GM18861 (cell line): ENCODE measurements around the gene IRF1.
"Not testable (repeated sequence)": the region's sequence is repeated elsewhere in the genome, so short reads cannot be mapped to it uniquely, and the experiment has no call there.

ENCODE experiments used
- ATAC-seq: cut with Tn5 transposase; IDR thresholded peaks from one replicate; pipeline ENCODE4 v1.9.1; 2021; ENCODE audit not compliant: unreplicated experiment

Gene IRF1, protein sequence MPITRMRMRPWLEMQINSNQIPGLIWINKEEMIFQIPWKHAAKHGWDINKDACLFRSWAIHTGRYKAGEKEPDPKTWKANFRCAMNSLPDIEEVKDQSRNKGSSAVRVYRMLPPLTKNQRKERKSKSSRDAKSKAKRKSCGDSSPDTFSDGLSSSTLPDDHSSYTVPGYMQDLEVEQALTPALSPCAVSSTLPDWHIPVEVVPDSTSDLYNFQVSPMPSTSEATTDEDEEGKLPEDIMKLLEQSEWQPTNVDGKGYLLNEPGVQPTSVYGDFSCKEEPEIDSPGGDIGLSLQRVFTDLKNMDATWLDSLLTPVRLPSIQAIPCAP

DNA sequence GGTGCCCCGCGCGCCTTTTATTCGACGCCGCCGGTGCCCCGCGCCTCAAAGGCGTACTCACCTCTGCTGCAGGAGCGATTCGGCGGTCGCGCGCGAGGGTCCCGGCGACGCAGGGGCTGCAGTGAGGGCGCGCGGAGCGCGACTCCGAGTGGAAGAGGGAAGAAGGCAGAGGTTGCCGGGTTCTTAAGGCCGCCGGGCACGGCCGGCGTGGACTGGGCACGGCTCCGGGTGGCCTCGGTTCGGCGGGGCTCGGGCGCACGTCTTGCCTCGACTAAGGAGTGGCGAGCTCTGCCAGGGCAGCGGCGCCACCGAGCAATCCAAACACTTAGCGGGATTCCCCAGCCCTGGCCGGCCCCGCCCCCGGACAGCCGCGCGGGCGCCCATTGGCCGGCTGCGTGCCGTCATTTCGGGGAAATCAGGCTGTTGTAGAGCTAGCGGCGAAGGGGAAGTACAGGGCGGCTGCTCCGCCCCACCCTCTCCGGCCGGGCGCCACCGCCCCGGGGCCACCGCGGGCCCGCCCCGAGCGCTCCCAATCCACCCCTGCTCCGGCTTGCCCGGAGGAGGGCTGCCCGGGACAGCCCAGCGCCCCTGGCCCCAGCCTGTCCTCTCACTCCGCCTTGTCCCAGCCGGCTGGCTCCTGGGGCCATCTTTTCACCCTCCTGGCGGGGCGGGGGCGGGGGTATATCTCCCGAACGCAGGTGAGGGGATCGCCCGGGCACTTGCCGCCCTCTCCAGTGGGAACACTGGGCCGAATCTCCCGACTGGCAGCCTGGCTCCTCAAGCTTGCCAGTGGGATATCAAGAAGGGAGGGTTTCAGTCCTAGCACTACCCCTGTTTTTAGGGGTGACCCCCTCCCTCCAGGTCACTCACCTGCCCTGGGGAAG is at the start of gene IRF1:
Gene IRF1 (minus strand): TSS at position 290 of the 884 bp plus-strand sequence. CDS start 1,295 bp downstream, outside the sequence.
- peak; percentile 79 for ATAC-seq

GRCh38 chr5:132540149-132540548 is 49.6 kb upstream of the IRF1 start:
- ATAC-seq, result no peak

- ATAC-seq, result no peak
Observed at GRCh38 chr5:132539716-132540115, 49.1 kb upstream of the IRF1 start.

GRCh38 chr5:132530946-132531345 is 40.4 kb upstream of the IRF1 start:
- no peak for ATAC-seq

DNA sequence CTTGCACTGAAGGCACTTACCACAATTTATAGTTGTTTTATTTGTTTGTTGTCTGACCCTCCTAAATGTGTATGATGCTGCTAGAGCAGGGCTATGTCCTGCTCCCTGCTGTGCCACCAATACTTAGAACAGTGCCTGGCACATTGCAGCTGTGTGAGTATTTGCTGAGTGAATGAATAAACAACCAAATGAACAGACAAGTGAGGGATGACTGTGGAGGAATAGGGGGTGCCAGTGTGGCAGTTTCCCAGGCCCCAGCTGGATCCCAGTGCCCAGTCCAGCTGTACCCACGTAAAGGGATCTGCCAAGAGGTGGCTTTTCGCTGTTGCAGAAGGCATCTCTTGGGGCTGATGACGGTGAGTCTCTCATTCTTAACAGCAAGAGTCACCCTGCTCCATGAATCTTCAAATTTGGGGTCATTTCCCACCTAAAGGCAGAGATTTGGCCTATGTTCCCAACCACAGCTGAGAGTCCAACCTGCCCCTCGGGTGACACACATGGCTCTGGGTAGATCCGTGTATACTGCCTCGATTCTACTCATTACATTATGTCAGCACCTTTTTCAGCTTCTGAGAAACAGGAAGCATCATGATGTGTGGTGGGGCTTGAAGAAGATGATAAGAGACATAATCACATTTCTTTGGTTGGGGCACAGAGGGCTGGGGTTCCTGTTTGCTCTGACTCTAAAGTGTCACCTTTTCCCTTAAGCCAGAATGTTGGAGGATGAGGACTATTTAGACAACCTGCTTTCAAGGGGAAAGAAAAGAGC is 38.5 kb upstream of the IRF1 start:
- no peak for ATAC-seq

GRCh38 chr5:132528021-132528420 is 37.4 kb upstream of the IRF1 start:
- ATAC-seq, result no peak

- no peak for ATAC-seq
Observed at GRCh38 chr5:132526974-132527564, 36.5 kb upstream of the IRF1 start.

- ATAC-seq, result no peak
Observed at GRCh38 chr5:132526290-132526973, 35.9 kb upstream of the IRF1 start.

- peak; percentile 72 for ATAC-seq
Observed at GRCh38 chr5:132525299-132525724, 34.7 kb upstream of the IRF1 start.

DNA sequence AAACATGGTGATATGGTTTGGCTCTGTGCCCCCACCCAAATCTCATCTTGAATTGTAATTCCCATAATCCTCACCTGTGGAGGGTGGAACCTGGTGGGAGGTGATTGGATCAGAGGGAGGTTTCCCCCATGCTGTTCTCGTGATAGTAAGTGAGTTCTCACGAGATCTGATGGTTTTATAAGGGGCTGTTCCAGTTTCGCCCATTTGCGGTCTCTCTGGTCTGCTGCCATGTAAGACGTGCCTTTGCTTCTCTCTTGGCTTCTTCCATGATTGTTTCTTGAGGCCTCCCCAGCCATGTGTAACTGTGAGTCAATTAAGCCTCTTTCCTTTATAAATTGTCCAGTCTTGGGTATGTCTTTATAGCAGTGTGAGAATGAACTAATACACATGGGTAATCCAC is 34.3 kb upstream of the IRF1 start:
- ATAC-seq, result not testable (repeated sequence)

- not testable (repeated sequence) for ATAC-seq
Observed at GRCh38 chr5:132522067-132522466, 31.5 kb upstream of the IRF1 start.

GRCh38 chr5:132513618-132514336 is 23.2 kb upstream of the IRF1 start:
- not testable (repeated sequence) for ATAC-seq

GRCh38 chr5:132510076-132510475 is 19.5 kb upstream of the IRF1 start:
- no peak for ATAC-seq

DNA sequence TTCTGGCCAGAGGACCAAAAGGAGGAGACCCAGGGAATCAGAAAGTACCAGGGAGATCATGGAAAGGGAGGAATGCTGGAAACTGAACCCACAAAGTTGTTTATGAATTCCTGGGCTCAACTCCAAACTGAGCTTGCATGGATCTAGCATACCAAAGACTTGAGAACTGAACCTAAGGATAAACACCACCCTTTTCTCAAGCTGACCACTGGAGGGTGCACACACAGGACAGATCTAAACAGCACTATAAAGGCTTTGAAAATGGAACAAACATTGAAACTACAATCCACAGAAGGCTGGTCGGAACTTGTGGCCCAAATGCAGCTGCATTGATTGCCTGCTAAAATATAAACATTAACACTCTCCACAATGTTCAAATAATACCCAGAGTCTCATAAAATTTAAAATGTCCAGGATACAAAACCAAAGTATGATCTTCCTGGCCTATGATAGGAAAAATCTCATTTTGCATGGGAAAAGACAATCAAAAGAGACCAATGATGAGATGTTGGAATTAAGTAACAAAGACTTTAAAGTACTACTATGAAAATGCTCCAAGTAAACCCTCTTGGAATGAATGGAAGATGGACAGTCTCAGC is 15.6 kb upstream of the IRF1 start:
- ATAC-seq, result peak; percentile 60

DNA sequence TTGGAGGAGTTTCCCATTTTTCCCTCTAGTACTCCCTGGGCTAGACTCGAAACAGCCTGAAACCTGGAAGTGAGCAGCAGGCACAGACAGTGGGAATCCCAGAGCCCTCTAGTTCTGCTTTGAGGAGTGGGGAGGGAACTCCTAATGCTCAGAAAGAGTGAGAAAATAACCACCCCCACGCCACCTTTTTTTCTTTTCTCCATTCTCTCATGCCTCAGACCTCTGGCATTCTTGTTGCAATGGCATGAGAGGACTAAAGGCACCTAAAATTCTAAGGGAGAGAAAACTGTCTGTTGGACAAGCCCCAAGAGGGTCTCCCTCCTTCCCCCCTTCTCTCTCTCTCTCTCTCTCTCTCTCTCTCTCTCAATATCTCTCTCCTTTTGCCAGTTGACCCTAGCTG is 15.1 kb upstream of the IRF1 start:
- ATAC-seq, result no peak

DNA sequence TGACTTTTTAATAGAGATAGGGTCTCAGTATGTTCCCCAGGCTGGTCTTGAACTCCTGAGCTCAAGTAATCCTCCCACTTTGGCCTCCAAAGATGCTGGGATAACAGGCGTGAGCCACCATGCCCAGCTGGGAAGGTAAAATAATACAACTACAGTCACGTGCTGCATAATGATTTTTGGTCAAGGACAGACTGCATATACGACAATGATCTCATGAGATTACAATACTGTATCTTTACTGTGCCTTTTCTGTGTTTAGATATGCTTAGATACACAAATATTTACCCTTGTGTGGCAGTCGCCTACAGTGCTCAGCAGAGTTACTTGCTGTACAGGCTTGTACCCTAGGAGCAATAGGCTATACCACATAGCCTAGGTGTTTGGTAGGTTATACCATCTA is 14.2 kb upstream of the IRF1 start:
- ATAC-seq, result no peak

- no peak for ATAC-seq
Observed at GRCh38 chr5:132503244-132503643, 12.7 kb upstream of the IRF1 start.

DNA sequence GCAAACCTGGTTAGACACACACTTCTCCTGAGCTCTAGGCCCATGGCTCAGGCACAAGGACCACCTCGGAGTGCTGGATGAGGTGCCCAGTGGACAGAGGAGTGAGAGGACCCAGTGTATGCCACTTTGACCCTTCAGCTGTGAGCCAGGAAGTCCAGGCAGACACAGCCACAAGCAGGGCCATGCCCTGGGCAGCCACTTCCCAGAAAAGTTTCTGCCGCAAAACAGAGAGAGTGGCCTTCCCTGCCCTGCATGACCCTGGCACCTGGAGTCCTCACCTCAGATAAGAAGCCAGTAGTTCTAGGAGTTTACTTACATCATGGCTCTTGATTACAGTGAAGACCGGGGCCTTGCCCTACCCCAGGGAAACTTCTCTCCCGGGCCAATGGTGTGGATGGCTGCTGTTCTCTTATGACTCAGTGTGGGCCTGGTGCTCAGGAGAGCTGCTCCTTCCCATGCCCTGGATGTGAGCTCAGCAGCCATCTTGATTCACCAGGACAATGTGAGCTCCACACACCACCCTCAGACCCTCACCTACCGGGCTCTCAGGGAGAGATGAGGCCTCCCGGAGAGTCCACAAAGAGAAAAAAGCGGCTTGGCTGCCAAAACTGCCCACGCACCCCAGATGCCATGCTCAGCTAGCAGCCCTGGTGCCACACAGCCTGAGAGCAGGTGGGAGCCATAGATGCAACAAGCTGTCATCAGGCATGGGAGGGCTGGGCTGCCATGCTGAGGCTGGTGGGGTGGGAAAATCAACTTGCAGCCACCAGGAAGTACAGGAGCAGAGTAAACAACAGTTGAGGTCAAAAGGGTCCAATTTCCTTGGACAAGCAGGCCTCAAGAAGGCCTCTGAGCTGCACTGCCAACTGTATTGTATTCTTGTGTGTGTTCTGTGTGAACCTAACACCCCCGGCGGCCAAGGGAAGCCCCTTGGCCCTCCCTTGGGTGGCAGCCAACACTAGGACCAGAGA is 11.7 kb upstream of the IRF1 start:
- no peak for ATAC-seq
